DND-41 (cell line): ENCODE data around the gene CRISPLD2.

Source experiments
- CTCF ChIP-seq: IDR thresholded peaks from 2 replicates; pipeline ENCODE4 v1.5.1; 2012; ENCODE audit warnings: borderline replicate concordance, low read length, moderate library complexity, mild to moderate bottlenecking; ENCODE audit not compliant: poor library complexity, severe bottlenecking; ENCODE audit errors: extremely low read depth
- EZH2 ChIP-seq: IDR thresholded peaks from 3 replicates; pipeline ENCODE4 v1.6.1; 2012; ENCODE audit warnings: borderline replicate concordance, low read depth, mild to moderate bottlenecking, moderate library complexity, low read length, inconsistent platforms; ENCODE audit not compliant: severe bottlenecking

- no peak for TF ChIP-seq CTCF
- no peak for TF ChIP-seq EZH2
Observed at GRCh38 chr16:84893849-84894599, 74.2 kb downstream of the CRISPLD2 start.
